Activated CD4-positive, alpha-beta T cell treated with anti-CD3 and anti-CD28 coated beads, Interleukin-2, amount 10 ng/mL, durations not matched to agents 7 days and 5 days (primary cell): Measurements from ENCODE around the gene WDR87. TPM values are rescaled to one million over a fixed set of nuclear protein-coding genes. Genes with fewer than 3 reads are reported as not detected.

Source experiments
- CTCF ChIA-PET: fragments of 350-600 bp; sonication (Branson Sonifier 250); formaldehyde crosslinking; loops from one replicate; lab custom pipeline; 2021; ENCODE audit warnings: antibody characterized with exemption; lab: Charles Lee
- POLR2A ChIA-PET: fragments of 350-600 bp; sonication (Branson Sonifier 250); formaldehyde crosslinking; loops from one replicate; lab custom pipeline; 2021; ENCODE audit warnings: antibody characterized with exemption; lab: Charles Lee
- DNase-seq: peaks from one replicate; pipeline ENCODE4 v3.0.0-alpha.2; 2020
- H3K27ac Mint-ChIP-seq: one replicate; pipeline ENCODE4 v1.8.0; 2021; ENCODE audit warnings: mild to moderate bottlenecking, moderate library complexity, mixed read lengths
- H3K27me3 Mint-ChIP-seq: one replicate; pipeline ENCODE4 v1.8.0; 2021; ENCODE audit warnings: mixed read lengths
- H3K36me3 Mint-ChIP-seq: one replicate; pipeline ENCODE4 v1.8.0; 2021; ENCODE audit warnings: low read depth, mixed read lengths
- H3K4me1 Mint-ChIP-seq: one replicate; pipeline ENCODE4 v1.8.0; 2021; ENCODE audit warnings: mixed read lengths
- H3K4me3 Mint-ChIP-seq: one replicate; pipeline ENCODE4 v1.8.0; 2021; ENCODE audit warnings: mild to moderate bottlenecking, moderate library complexity, mixed read lengths
- H3K9me3 Mint-ChIP-seq: one replicate; pipeline ENCODE4 v1.8.0; 2021; ENCODE audit warnings: mixed read lengths
- total RNA-seq, 2 experiments: library from RNA; stranded (reverse); gene quantifications; one replicate each; pipeline ENCODE4 v1.2.3, GENCODE V29; 2021

Gene WDR87
- total RNA-seq, 2 experiments from 2014 or later: not detected

- Mint-ChIP-seq H3K4me1 (no peaks in the 10 kb centered on the region), H3K27ac (no peak overlapping the region)
- CTCF ChIA-PET: no interaction called here
Measured at GRCh38 chr19:37864501-37864900, 41.9 kb downstream of the WDR87 start.

GRCh38 chr19:37855098-37855497 lies 51.3 kb downstream of the WDR87 start:
- Mint-ChIP-seq H3K27ac (no peak overlapping the region), H3K27me3 (no peaks in the 10 kb centered on the region), H3K4me3 (no peak overlapping the region), H3K36me3 (no peaks in the 10 kb centered on the region), H3K4me1 (no peaks in the 10 kb centered on the region), H3K9me3 (peaks cover 11% of the 10 kb centered on the region)
- ChIA-PET CTCF (no interaction called here), POLR2A (no interaction called here)
- DNase-seq: peak; percentile 6

More at GRCh38 chr19:37864501-37864900, 41.9 kb downstream of the WDR87 start:
- Mint-ChIP-seq H3K27me3 (no peaks in the 10 kb centered on the region), H3K36me3 (no peaks in the 10 kb centered on the region), H3K9me3 (peaks cover 13% of the 10 kb centered on the region), H3K4me3 (no peak overlapping the region)
- no peak for DNase-seq
- POLR2A ChIA-PET: no interaction called here

DNA sequence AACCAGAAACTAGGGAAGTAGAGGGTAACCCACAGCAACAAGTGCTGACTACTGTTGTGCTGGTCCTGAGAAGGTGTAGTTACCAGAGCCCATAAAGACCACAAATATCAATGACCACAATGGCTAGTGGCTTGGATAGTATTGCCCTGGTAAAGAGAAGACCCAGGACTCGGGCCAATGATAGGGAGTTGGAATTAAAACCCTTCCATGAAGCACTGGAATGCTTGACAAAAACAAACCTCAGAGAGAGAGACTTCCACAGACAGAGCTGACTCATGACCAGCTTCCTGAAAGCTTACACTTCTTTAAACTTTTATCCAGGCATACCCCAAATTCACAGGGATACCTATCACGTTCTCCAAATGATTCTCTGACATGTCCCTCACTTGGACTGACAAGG lies 60.5 kb downstream of the WDR87 start:
- ChIA-PET POLR2A (no interaction called here), CTCF (interaction anchor here (0.6 kb wide), 1 partner anchor 761 kb away, joined by 3 read pairs; no protein-coding TSS in a partner anchor)
- Mint-ChIP-seq H3K27me3 (no peaks in the 10 kb centered on the region), H3K27ac (no peak overlapping the region), H3K9me3 (peaks cover 6% of the 10 kb centered on the region), H3K4me3 (no peak overlapping the region), H3K4me1 (no peaks in the 10 kb centered on the region), H3K36me3 (no peaks in the 10 kb centered on the region)
- no peak for DNase-seq

Other genes starting within 250 kb of the WDR87 start
- 1 to 10 TPM; 4.5 to 6.2 TPM for gene ZNF607, start 186.8 kb downstream of the WDR87 start, total RNA-seq
- 1 to 10 TPM; 7.7 to 7.9 TPM for gene ZNF573, start 127.0 kb downstream of the WDR87 start, total RNA-seq
- gene SIPA1L3, start 614 bp upstream of the WDR87 start, total RNA-seq: 10 to 100 TPM; 17.1 to 25.0 TPM